Upper lobe of left lung (tissue), 4 donors: Measurements from ENCODE around the gene WNT6.

Experiments
- POLR2A ChIP-seq, 4 donors: fragments of 450-650 bp; IDR thresholded peaks; one replicate each; pipeline ENCODE4 v1.5.1; 2016 to 2017; ENCODE audit warnings: antibody characterized with exemption in 4 of 4, mild to moderate bottlenecking in 2 of 4
- POLR2AphosphoS5 ChIP-seq, 2 donors: sonication (generic); formaldehyde crosslinking; IDR thresholded peaks; one replicate each; pipeline ENCODE4 v1.5.1; 2017; ENCODE audit warnings: antibody characterized with exemption in 2 of 2
- TF ChIP-seq, protein P1 (sequence below), 6 experiments: fragments of 450-650 bp in 4 of 6; fragments of 200-600 bp in 2 of 6; sonication (generic) in 2 of 6; IDR thresholded peaks; one replicate each; pipeline ENCODE4 v1.5.1; 2016 to 2019; ENCODE audit warnings: antibody characterized with exemption in 6 of 6

GRCh38 chr2:218832081-218832480 lies 27.5 kb upstream of the WNT6 start:
- no peak for TF ChIP-seq POLR2A (IDR thresholded peaks at IDR 0.05)
- TF ChIP-seq, protein P1, sequence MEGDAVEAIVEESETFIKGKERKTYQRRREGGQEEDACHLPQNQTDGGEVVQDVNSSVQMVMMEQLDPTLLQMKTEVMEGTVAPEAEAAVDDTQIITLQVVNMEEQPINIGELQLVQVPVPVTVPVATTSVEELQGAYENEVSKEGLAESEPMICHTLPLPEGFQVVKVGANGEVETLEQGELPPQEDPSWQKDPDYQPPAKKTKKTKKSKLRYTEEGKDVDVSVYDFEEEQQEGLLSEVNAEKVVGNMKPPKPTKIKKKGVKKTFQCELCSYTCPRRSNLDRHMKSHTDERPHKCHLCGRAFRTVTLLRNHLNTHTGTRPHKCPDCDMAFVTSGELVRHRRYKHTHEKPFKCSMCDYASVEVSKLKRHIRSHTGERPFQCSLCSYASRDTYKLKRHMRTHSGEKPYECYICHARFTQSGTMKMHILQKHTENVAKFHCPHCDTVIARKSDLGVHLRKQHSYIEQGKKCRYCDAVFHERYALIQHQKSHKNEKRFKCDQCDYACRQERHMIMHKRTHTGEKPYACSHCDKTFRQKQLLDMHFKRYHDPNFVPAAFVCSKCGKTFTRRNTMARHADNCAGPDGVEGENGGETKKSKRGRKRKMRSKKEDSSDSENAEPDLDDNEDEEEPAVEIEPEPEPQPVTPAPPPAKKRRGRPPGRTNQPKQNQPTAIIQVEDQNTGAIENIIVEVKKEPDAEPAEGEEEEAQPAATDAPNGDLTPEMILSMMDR (IDR thresholded peaks at IDR 0.05) = no peak
- no peak for TF ChIP-seq POLR2AphosphoS5 (IDR thresholded peaks at IDR 0.05)
